Testis (tissue), 3 donors: Measurements from ENCODE around the gene SLK. TPM values are rescaled to one million over a fixed set of nuclear protein-coding genes. Genes with fewer than 3 reads are reported as not detected.

Experiments
- DNase-seq: peaks from one replicate; pipeline ENCODE4 v3.0.0-alpha.2; 2019
- H3K27ac ChIP-seq, 2 donors: fragments of 200-600 bp; sonication (generic); one replicate each; pipeline ENCODE4 v1.5.1; 2019
- H3K27me3 ChIP-seq: fragments of 200-600 bp; sonication (generic); one replicate; pipeline ENCODE4 v1.5.1; 2019
- H3K36me3 ChIP-seq: fragments of 200-600 bp; sonication (generic); one replicate; pipeline ENCODE4 v1.5.1; 2017; ENCODE audit warnings: low read depth; ENCODE audit errors: missing control alignments
- H3K4me1 ChIP-seq: fragments of 200-600 bp; sonication (generic); one replicate; pipeline ENCODE4 v1.5.1; 2019
- H3K4me3 ChIP-seq, 2 donors: fragments of 200-600 bp; sonication (generic); one replicate each; pipeline ENCODE4 v1.5.1; 2017 to 2019
- H3K9me3 ChIP-seq: fragments of 200-600 bp; sonication (generic); one replicate; pipeline ENCODE4 v1.5.1; 2017
- POLR2A ChIP-seq: fragments of 450-650 bp; IDR thresholded peaks from one replicate; pipeline ENCODE4 v1.6.1; 2017; ENCODE audit warnings: antibody characterized with exemption, mild to moderate bottlenecking, moderate library complexity
- WGBS, 2 donors: methylation state at CpG; one replicate each; pipeline ENCODE4 v1.1.5; 2018; 5-methylcytosine and 5-hydroxymethylcytosine counted together
- intact Hi-C: fragments of 100-400 bp; cut with DNase I; formaldehyde crosslinking; loops from one replicate; pipeline ENCODE4 v1.15.1; 2023; ENCODE audit warnings: low total_unique reads
- polyA plus RNA-seq: library from polyadenylated mRNA; stranded (reverse); fragments of 350-450 nt; fragmentation: Illumina TruSeq; extraction: RNeasy Lipid Tissue Mini Kit (QIAGEN cat#74804); gene quantifications from one replicate; pipeline ENCODE4 v1.2.3, GENCODE V29; 2014; ENCODE audit warnings: low read depth, low replicate concordance; ENCODE audit not compliant: insufficient read depth
- total RNA-seq, 2 donors: library from RNA; depleted of rRNA; stranded (reverse); fragments of >200 nt; gene quantifications; one replicate each; pipeline ENCODE4 v1.2.3, GENCODE V29; 2016
- TF ChIP-seq, protein P1 (sequence below), 3 experiments: fragments of 450-650 bp in 2 of 3; fragments of 200-600 bp in 1 of 3; sonication (generic) in 1 of 3; IDR thresholded peaks; one replicate each; pipeline ENCODE4 v1.5.1; 2016 to 2019; ENCODE audit warnings: antibody characterized with exemption in 3 of 3, mild to moderate bottlenecking in 2 of 3, moderate library complexity in 1 of 3

SLK gene
- total and polyA plus RNA-seq, 3 donors from 2014 or later = 10.7 to 59.4 (median 57.7) TPM

DNA sequence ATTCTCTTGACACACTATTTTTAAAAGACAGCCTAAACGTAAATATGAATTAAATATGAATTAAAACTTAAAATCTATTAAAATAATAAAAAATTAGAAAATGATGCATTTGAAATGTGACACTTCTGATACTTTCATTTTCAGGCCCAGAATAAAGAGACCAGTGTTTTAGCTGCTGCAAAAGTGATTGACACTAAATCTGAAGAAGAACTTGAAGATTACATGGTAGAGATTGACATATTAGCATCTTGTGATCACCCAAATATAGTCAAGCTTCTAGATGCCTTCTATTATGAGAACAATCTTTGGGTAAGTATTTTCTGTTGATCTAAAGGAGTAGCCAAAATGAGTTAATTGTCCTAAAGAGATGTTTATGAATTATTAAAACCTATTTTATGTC, 23.6 kb downstream of the SLK start:
- H3K4me1 ChIP-seq = peaks cover 10% of the 10 kb centered on the region
- no peak for TF ChIP-seq POLR2A
- TF ChIP-seq, protein P1, sequence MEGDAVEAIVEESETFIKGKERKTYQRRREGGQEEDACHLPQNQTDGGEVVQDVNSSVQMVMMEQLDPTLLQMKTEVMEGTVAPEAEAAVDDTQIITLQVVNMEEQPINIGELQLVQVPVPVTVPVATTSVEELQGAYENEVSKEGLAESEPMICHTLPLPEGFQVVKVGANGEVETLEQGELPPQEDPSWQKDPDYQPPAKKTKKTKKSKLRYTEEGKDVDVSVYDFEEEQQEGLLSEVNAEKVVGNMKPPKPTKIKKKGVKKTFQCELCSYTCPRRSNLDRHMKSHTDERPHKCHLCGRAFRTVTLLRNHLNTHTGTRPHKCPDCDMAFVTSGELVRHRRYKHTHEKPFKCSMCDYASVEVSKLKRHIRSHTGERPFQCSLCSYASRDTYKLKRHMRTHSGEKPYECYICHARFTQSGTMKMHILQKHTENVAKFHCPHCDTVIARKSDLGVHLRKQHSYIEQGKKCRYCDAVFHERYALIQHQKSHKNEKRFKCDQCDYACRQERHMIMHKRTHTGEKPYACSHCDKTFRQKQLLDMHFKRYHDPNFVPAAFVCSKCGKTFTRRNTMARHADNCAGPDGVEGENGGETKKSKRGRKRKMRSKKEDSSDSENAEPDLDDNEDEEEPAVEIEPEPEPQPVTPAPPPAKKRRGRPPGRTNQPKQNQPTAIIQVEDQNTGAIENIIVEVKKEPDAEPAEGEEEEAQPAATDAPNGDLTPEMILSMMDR (IDR thresholded peaks at IDR 0.05) = no peak
- H3K27me3 ChIP-seq = no peaks in the 10 kb centered on the region
- H3K27ac ChIP-seq = no peak overlapping the region
- no peaks in the 10 kb centered on the region for H3K36me3 ChIP-seq
- DNase-seq = no peak
- intact Hi-C loops = no loop called here
- H3K4me3 ChIP-seq = no peak overlapping the region
- no peaks in the 10 kb centered on the region for H3K9me3 ChIP-seq
- 41 to 52% methylated on average over 1 of the region's 1 CpG for WGBS, 2 donors

- Histone ChIP-seq H3K36me3 (no peaks in the 10 kb centered on the region), H3K27me3 (no peaks in the 10 kb centered on the region), H3K27ac (no peak overlapping the region), H3K4me1 (peaks cover 10% of the 10 kb centered on the region), H3K9me3 (no peaks in the 10 kb centered on the region), H3K4me3 (no peak overlapping the region)
- DNase-seq = no peak
- TF ChIP-seq, protein P1 (IDR thresholded peaks at IDR 0.05) = no peak
- TF ChIP-seq POLR2A = no peak
- WGBS, 2 donors = 58 to 86% methylated on average over 3 of the region's 3 CpGs
- intact Hi-C loops = no loop called here
Measured at GRCh38 chr10:103991393-103992128, 24.6 kb downstream of the SLK start.

DNA sequence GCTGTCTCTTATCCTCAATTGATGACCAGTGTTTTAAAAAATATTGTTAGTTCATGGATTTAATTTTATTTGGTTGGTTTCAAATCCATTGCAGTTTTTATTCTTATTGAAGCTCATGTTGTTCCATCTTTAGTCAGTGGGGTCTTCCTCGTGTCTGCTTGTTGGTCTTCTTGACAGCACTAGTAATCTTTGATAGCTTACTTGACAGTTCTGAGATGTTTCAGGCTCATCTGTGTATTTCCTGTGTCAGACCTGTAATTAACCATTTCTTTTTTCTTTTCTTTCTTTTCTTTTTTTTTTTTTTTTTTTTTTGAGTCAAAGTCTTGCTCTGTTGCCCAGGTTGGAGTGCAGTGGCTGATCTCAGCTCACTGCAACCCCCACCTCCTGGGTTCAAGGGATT, 28.2 kb downstream of the SLK start:
- Histone ChIP-seq H3K27me3 (no peaks in the 10 kb centered on the region), H3K36me3 (no peaks in the 10 kb centered on the region), H3K4me3 (no peak overlapping the region), H3K4me1 (peaks cover 7% of the 10 kb centered on the region), H3K9me3 (no peaks in the 10 kb centered on the region), H3K27ac (no peak overlapping the region)
- no peak for DNase-seq
- TF ChIP-seq, protein P1 (IDR thresholded peaks at IDR 0.05) = no peak
- no peak for TF ChIP-seq POLR2A
- intact Hi-C loops = no loop called here
- WGBS, 2 donors = 85 to 90% methylated on average over 1 of the region's 1 CpG

GRCh38 chr10:103998805-103999204, 31.9 kb downstream of the SLK start:
- Histone ChIP-seq H3K36me3 (no peaks in the 10 kb centered on the region), H3K4me1 (no peaks in the 10 kb centered on the region), H3K4me3 (no peak overlapping the region), H3K27ac (no peak overlapping the region), H3K9me3 (no peaks in the 10 kb centered on the region), H3K27me3 (no peaks in the 10 kb centered on the region)
- WGBS, 2 donors = 91 to 96% methylated on average over 2 of the region's 2 CpGs
- no peak for DNase-seq
- TF ChIP-seq, protein P1 (IDR thresholded peaks at IDR 0.05) = no peak
- no peak for TF ChIP-seq POLR2A
- intact Hi-C loops = no loop called here

DNA sequence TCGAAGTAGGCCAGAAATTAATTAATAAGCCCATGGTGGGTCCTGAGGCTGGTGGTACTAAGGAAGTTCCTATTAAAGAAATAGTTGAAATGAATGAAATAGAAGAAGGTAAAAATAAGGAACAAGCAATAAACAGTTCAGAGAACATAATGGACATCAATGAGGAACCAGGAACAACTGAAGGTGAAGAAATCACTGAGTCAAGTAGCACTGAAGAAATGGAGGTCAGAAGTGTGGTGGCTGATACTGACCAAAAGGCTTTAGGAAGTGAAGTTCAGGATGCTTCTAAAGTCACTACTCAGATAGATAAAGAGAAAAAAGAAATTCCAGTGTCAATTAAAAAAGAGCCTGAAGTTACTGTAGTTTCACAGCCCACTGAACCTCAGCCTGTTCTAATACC, 36.0 kb downstream of the SLK start:
- H3K36me3 ChIP-seq = no peaks in the 10 kb centered on the region
- intact Hi-C loops = no loop called here

More for the DNA sequence above, 36.0 kb downstream of the SLK start:
- DNase-seq = no peak
- TF ChIP-seq POLR2A = no peak
- TF ChIP-seq, protein P1 (IDR thresholded peaks at IDR 0.05) = no peak
- H3K9me3 ChIP-seq = no peaks in the 10 kb centered on the region
- no peaks in the 10 kb centered on the region for H3K27me3 ChIP-seq
- H3K4me1 ChIP-seq = no peaks in the 10 kb centered on the region
- 100% methylated on average over 1 of the region's 1 CpG for whole genome bisulfite sequencing, 2 donors
- H3K4me3 ChIP-seq = no peak overlapping the region
- H3K27ac ChIP-seq = no peak overlapping the region
